Neural progenitor cell (in vitro differentiated cells): ENCODE data around the gene TACR1. TPM values are rescaled to one million over a fixed set of nuclear protein-coding genes. Genes with fewer than 3 reads are reported as not detected.

Experiments used
- DNase-seq: peaks from one replicate; pipeline ENCODE4 v3.0.0-alpha.2; 2016; ENCODE audit warnings: low spot score
- H2AFZ ChIP-seq: fragments of 200-600 bp; sonication (generic); replicated peaks from 2 replicates; pipeline ENCODE4 v1.6.1; 2016; ENCODE audit warnings: antibody characterized with exemption
- H3F3A ChIP-seq: fragments of 200-600 bp; sonication (generic); 2 replicates; pipeline ENCODE4 v1.6.1; 2016; ENCODE audit warnings: antibody characterized with exemption, low read depth
- H3K27ac ChIP-seq: fragments of 200-600 bp; sonication (generic); 2 replicates; pipeline ENCODE4 v1.5.1; 2016; ENCODE audit warnings: mild to moderate bottlenecking
- H3K27me3 ChIP-seq: fragments of 200-600 bp; sonication (generic); 2 replicates; pipeline ENCODE4 v1.6.1; 2016; ENCODE audit warnings: mild to moderate bottlenecking, moderate library complexity
- H3K36me3 ChIP-seq: fragments of 200-600 bp; sonication (generic); 2 replicates; pipeline ENCODE4 v1.5.1; 2016
- H3K4me1 ChIP-seq: fragments of 200-600 bp; sonication (generic); 2 replicates; pipeline ENCODE4 v1.6.1; 2016; ENCODE audit warnings: mixed run types
- H3K4me2 ChIP-seq: fragments of 200-600 bp; sonication (generic); 2 replicates; pipeline ENCODE4 v1.6.1; 2016
- H3K4me3 ChIP-seq: fragments of 200-600 bp; sonication (generic); 2 replicates; pipeline ENCODE4 v1.5.1; 2016
- H3K79me2 ChIP-seq: fragments of 200-600 bp; sonication (generic); 2 replicates; pipeline ENCODE4 v1.6.1; 2016; ENCODE audit warnings: low read depth
- H3K9ac ChIP-seq: fragments of 200-600 bp; sonication (generic); 2 replicates; pipeline ENCODE4 v1.6.1; 2016
- H3K9me3 ChIP-seq: fragments of 200-600 bp; sonication (generic); 2 replicates; pipeline ENCODE4 v1.5.1; 2016; ENCODE audit warnings: low read depth
- H4K20me1 ChIP-seq: fragments of 200-600 bp; sonication (generic); 2 replicates; pipeline ENCODE4 v1.6.1; 2016; ENCODE audit warnings: low read depth
- H3K27ac Mint-ChIP-seq: 3 replicates; pipeline ENCODE4 v1.8.0; 2021; ENCODE audit warnings: mixed read lengths
- H3K27me3 Mint-ChIP-seq: 2 replicates; pipeline ENCODE4 v1.8.0; 2022; ENCODE audit warnings: low read depth, mild to moderate bottlenecking, inconsistent platforms, moderate library complexity, mixed read lengths; ENCODE audit not compliant: insufficient read depth
- H3K36me3 Mint-ChIP-seq: 3 replicates; pipeline ENCODE4 v1.8.0; 2021; ENCODE audit warnings: mixed read lengths
- H3K4me1 Mint-ChIP-seq: 3 replicates; pipeline ENCODE4 v1.8.0; 2021; ENCODE audit warnings: mixed read lengths
- H3K4me3 Mint-ChIP-seq: 3 replicates; pipeline ENCODE4 v1.8.0; 2021; ENCODE audit warnings: mild to moderate bottlenecking, moderate library complexity, mixed read lengths
- H3K9me3 Mint-ChIP-seq: 3 replicates; pipeline ENCODE4 v1.8.0; 2020; ENCODE audit warnings: mixed read lengths
- EZH2 ChIP-seq: fragments of 200-600 bp; sonication (generic); IDR thresholded peaks from 2 replicates; pipeline ENCODE4 v1.6.1; 2017; ENCODE audit warnings: antibody characterized with exemption, mild to moderate bottlenecking, moderate library complexity
- EZH2phosphoT487 ChIP-seq: fragments of 200-600 bp; sonication (generic); IDR thresholded peaks from 2 replicates; pipeline ENCODE4 v1.6.1; 2017; ENCODE audit warnings: antibody characterized with exemption
- total RNA-seq: library from RNA; depleted of rRNA; stranded (reverse); fragments of >200 nt; gene quantifications from 2 replicates; pipeline ENCODE4 v1.2.3, GENCODE V29; 2015; ENCODE audit warnings: low replicate concordance
- TF ChIP-seq, protein P1 (sequence below): fragments of 200-600 bp; sonication (generic); IDR thresholded peaks from 2 replicates; pipeline ENCODE4 v1.5.1; 2017; ENCODE audit warnings: antibody characterized with exemption, mild to moderate bottlenecking

TACR1 gene
- total RNA-seq, 1 donor from 2014 or later: not detected

DNA sequence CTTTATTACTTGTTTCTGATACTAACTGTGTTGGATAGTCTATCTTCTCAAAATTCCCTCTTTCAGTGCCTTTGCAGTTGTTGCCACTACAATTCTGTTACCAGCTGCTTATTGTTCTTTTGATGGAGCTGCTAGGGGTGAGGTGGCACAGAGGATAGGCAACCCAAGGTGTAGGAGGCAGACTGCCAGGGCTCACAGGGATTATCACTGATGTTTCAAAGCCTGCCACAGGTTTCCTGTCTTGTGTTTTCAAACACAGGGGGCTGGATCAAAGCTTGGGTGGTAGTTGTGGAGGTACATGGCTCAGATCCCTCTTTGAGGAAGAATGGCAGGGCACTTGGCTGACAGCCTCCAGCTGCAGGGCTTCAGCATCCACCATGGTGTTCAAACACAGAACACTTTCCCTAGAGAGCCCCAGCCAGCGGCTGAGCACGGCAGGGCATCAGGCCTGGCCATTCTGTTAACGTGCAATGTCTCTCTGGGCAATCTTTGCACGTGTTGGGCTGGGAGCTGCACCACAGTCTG lies 153.7 kb downstream of the TACR1 start:
- no peaks in the 10 kb centered on the region for H3K36me3 Mint-ChIP-seq
- Histone ChIP-seq H3K4me3 (no peak overlapping the region), H3K27ac (no peak overlapping the region), H2AFZ (no peak overlapping the region), H3K9me3 (no peaks in the 10 kb centered on the region), H3K4me1 (no peaks in the 10 kb centered on the region), H3K27me3 (no peaks in the 10 kb centered on the region), H3K4me2 (no peak overlapping the region), H4K20me1 (no peaks in the 10 kb centered on the region), H3K36me3 (no peaks in the 10 kb centered on the region), H3F3A (no peaks in the 10 kb centered on the region), H3K9ac (no peak overlapping the region), H3K79me2 (no peaks in the 10 kb centered on the region)
- peaks cover 5% of the 10 kb centered on the region for H3K4me1 Mint-ChIP-seq
- no peaks in the 10 kb centered on the region for H3K9me3 Mint-ChIP-seq
- DNase-seq: no peak
- no peak overlapping the region for H3K27ac Mint-ChIP-seq
- H3K4me3 Mint-ChIP-seq: no peak overlapping the region
- peaks cover 2% of the 10 kb centered on the region for H3K27me3 Mint-ChIP-seq
- no peak for TF ChIP-seq EZH2phosphoT487
- no peak for TF ChIP-seq EZH2
- TF ChIP-seq, protein P1, sequence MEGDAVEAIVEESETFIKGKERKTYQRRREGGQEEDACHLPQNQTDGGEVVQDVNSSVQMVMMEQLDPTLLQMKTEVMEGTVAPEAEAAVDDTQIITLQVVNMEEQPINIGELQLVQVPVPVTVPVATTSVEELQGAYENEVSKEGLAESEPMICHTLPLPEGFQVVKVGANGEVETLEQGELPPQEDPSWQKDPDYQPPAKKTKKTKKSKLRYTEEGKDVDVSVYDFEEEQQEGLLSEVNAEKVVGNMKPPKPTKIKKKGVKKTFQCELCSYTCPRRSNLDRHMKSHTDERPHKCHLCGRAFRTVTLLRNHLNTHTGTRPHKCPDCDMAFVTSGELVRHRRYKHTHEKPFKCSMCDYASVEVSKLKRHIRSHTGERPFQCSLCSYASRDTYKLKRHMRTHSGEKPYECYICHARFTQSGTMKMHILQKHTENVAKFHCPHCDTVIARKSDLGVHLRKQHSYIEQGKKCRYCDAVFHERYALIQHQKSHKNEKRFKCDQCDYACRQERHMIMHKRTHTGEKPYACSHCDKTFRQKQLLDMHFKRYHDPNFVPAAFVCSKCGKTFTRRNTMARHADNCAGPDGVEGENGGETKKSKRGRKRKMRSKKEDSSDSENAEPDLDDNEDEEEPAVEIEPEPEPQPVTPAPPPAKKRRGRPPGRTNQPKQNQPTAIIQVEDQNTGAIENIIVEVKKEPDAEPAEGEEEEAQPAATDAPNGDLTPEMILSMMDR: no peak

DNA sequence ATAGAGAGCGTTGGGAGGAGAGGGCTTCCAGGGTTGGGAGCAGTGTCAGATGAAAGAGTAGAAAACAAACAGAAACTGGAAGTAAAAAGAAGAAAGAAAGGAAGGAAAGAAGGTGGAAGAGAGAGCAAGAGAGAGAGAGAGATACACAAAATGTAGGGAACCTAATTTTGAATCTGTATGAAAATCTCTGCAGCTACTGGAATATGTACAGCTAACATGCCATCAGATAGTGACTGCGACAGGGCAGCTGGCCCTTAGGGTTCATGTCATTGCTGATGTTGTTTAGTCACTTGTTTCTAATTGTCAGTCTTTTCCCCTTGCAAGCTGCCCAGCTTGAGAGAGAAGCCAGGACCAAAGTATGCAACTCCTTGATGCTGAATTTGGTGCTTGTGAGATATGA lies 155.0 kb downstream of the TACR1 start:
- H3K4me2 ChIP-seq: no peak overlapping the region
- H3K4me1 Mint-ChIP-seq: peaks cover 5% of the 10 kb centered on the region
- no peak overlapping the region for H3K27ac Mint-ChIP-seq

DNA sequence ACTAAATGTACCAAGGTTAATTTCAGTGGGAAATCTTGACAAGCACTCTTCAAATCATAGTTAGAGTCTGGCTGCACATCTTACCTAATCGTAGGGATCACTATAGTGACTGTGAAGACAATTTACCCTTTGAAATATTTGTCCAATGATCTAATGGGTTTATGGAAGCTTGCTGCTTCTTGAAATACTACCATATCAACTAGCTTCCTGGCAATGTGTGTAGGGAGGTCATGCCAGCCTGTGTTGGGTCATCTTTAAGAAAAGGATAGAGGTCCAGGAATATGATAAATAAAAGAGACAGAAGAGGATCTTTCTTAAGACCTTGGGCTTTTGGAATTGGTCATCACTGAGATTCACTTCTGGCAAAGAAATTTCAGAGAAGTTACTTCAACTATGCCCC lies 156.5 kb downstream of the TACR1 start:
- TF ChIP-seq EZH2phosphoT487: no peak
- no peak for TF ChIP-seq EZH2
- TF ChIP-seq, protein P1: no peak
- no peak overlapping the region for H3K4me3 ChIP-seq
- no peaks in the 10 kb centered on the region for H3K4me1 ChIP-seq
- no peak overlapping the region for H3K4me2 ChIP-seq
- Mint-ChIP-seq H3K27me3 (peaks cover 2% of the 10 kb centered on the region), H3K9me3 (no peaks in the 10 kb centered on the region), H3K36me3 (no peaks in the 10 kb centered on the region), H3K4me3 (no peak overlapping the region), H3K4me1 (peaks cover 5% of the 10 kb centered on the region), H3K27ac (no peak overlapping the region)
- H2AFZ ChIP-seq: no peak overlapping the region
- no peaks in the 10 kb centered on the region for H3K36me3 ChIP-seq
- no peaks in the 10 kb centered on the region for H3K79me2 ChIP-seq
- no peaks in the 10 kb centered on the region for H3F3A ChIP-seq
- H3K27ac ChIP-seq: no peak overlapping the region
- H4K20me1 ChIP-seq: no peaks in the 10 kb centered on the region
- no peak for DNase-seq
- no peaks in the 10 kb centered on the region for H3K27me3 ChIP-seq
- no peaks in the 10 kb centered on the region for H3K9me3 ChIP-seq
- H3K9ac ChIP-seq: no peak overlapping the region

More for the DNA sequence above, 155.0 kb downstream of the TACR1 start:
- no peaks in the 10 kb centered on the region for H3K79me2 ChIP-seq
- H2AFZ ChIP-seq: no peak overlapping the region
- H3F3A ChIP-seq: no peaks in the 10 kb centered on the region
- no peak overlapping the region for H3K4me3 Mint-ChIP-seq
- H4K20me1 ChIP-seq: no peaks in the 10 kb centered on the region
- H3K4me3 ChIP-seq: no peak overlapping the region
- TF ChIP-seq, protein P1: no peak
- TF ChIP-seq EZH2phosphoT487 (no peak), EZH2 (no peak)
- H3K9me3 Mint-ChIP-seq: no peaks in the 10 kb centered on the region
- DNase-seq: no peak
- H3K27ac ChIP-seq: no peak overlapping the region
- H3K9ac ChIP-seq: no peak overlapping the region
- H3K27me3 ChIP-seq: no peaks in the 10 kb centered on the region
- peaks cover 2% of the 10 kb centered on the region for H3K27me3 Mint-ChIP-seq
- H3K36me3 Mint-ChIP-seq: no peaks in the 10 kb centered on the region
- no peaks in the 10 kb centered on the region for H3K36me3 ChIP-seq
- no peaks in the 10 kb centered on the region for H3K9me3 ChIP-seq
- H3K4me1 ChIP-seq: no peaks in the 10 kb centered on the region
